Heart right ventricle (tissue), 16 donors: ENCODE data around the gene ANXA11. TPM values are rescaled to one million over a fixed set of nuclear protein-coding genes. Genes with fewer than 3 reads are reported as not detected.

Experiments used
- ATAC-seq, 8 donors: fragments of 200-7000 bp; cut with Tn5 transposase; one replicate each; pipeline ENCODE4 v1.9.1; 2020; ENCODE audit warnings: mild to moderate bottlenecking in 8 of 8, moderate library complexity in 8 of 8, moderate number of reproducible peaks in 1 of 8
- DNase-seq, 2 donors: peaks; one replicate each; pipeline ENCODE4 v3.0.0-alpha.2; 2020
- H3K27ac ChIP-seq, 10 donors: fragments of 200-600 bp; sonication (generic) in 2 of 10; one replicate each; pipeline versions ENCODE4 v1.5.0 to v1.8.0; 2020 to 2022; ENCODE audit warnings: mild to moderate bottlenecking in 3 of 10
- H3K27me3 ChIP-seq, 7 donors: fragments of 200-600 bp; one replicate each; pipeline ENCODE4 v1.8.0; 2021 to 2022; ENCODE audit warnings: mild to moderate bottlenecking in 2 of 7
- H3K36me3 ChIP-seq, 9 donors: fragments of 200-600 bp; sonication (generic) in 1 of 9; one replicate each; pipeline versions ENCODE4 v1.5.0 to v1.8.0; 2020 to 2022; ENCODE audit warnings: mild to moderate bottlenecking in 2 of 9
- H3K4me1 ChIP-seq, 9 donors: fragments of 200-600 bp; sonication (generic) in 1 of 9; one replicate each; pipeline versions ENCODE4 v1.5.0 to v1.8.0; 2020 to 2022; ENCODE audit warnings: mild to moderate bottlenecking in 4 of 9
- H3K4me3 ChIP-seq, 10 donors: fragments of 200-600 bp; sonication (generic) in 2 of 10; one replicate each; pipeline versions ENCODE4 v1.5.0 to v1.8.0; 2020 to 2022; ENCODE audit warnings: mild to moderate bottlenecking in 7 of 10, moderate library complexity in 2 of 10
- H3K9me3 ChIP-seq, 11 donors: fragments of 200-600 bp in 10 of 11; sonication (generic) in 2 of 11; one replicate each; pipeline versions ENCODE4 v1.5.0 to v1.8.0; 2013 to 2022; ENCODE audit warnings: mild to moderate bottlenecking in 2 of 11, control low read depth in 1 of 11, moderate library complexity in 1 of 11
- CTCF ChIP-seq, 9 donors: fragments of 200-600 bp; sonication (generic) in 2 of 9; IDR thresholded peaks; one replicate each; pipeline versions ENCODE4 v1.5.0 to v1.8.0; 2021 to 2022; ENCODE audit warnings: antibody characterized with exemption in 9 of 9, mild to moderate bottlenecking in 5 of 9, moderate library complexity in 1 of 9
- WGBS, 2 donors: extraction: QIAGEN DNeasy Blood & Tissue Kit; methylation state at CpG; one replicate each; pipeline ENCODE4 v1.1.7; 2013; ENCODE audit warnings: inconsistent platforms in 1 of 2; 5-methylcytosine and 5-hydroxymethylcytosine counted together
- intact Hi-C, 10 donors: fragments of 100-400 bp; cut with DNase I; formaldehyde crosslinking; loops; one replicate each; pipeline versions ENCODE4 v1.11.1 to v1.14.2; 2022
- polyA plus RNA-seq, 2 donors: library from polyadenylated mRNA; stranded (reverse); fragments of 200-250 nt; gene quantifications; one replicate each; pipeline ENCODE4 v1.2.3, GENCODE V29; 2013
- total RNA-seq, 10 donors: library from RNA; stranded (reverse); fragmentation: NEBNext Ultra II Directional in 3 of 10; extraction: Animal tissue kit (Norgen Biotek cat#: 25700) in 3 of 10; gene quantifications; one replicate each; pipeline versions ENCODE4 v1.2.1 to v1.2.4, GENCODE V29; 2021 to 2023
- donor health status: Arrhythmogenic right ventricular cardiomyopathy.
- donor health status: ischemic (EF 13 %, LVEDD 7.1; RV severe dilation, severe dysfunction).
- donor health status: healthy with polysubstance abuse.
- donor health status: DM: no; HTN: yes; CAD: no.
- donor health status: DM: no; HTN: no; CAD: no.
- donor health status: ischemic (EF 25% LVEDD 6.9; RV normal size, moderate dysfunction).
- donor health status: ischemic (EF 25% LVEDD 5.7; RV mildly dilated, moderate dysfunction).
- donor health status: healthy.
- donor health status: DM: yes; HTN: yes; CAD: no.
- donor health status: Ischemic cardiomyopathy.
- donor health status: ischemic (EF 35%, LVEDD 5.7; RV mildly dilated, moderate dysfunction).
- donor health status: nonischemic (EF 11% LVEDD 7.7; RV severe dilation, severe dysfunction).
- donor health status: DM: yes; HTN: yes; CAD: no.
- donor health status: PGD.
- donor health status: ischemic (EF 29% LVEDD 5.4; RV normal size, mild dysfunction).
- donor health status: nonischemic (EF 23%, LVEDD 6.1; RV moderate dilation, normal function).

Gene ANXA11
- total and polyA plus RNA-seq, 12 donors = 160 to 1,089 (median 422) TPM

- H3K36me3 ChIP-seq = peaks cover 0 to 15% (median 0%) of the 10 kb centered on the region in 9 donors
- DNase-seq (no peak), ATAC-seq (peak in 7 of 8 donors; percentile 58 to 83 (median 74))
- TF ChIP-seq CTCF (IDR thresholded peaks at IDR 0.05) = no peak
- peaks cover 28 to 97% (median 89%) of the 10 kb centered on the region in 9 donors for H3K4me1 ChIP-seq
- no peaks in the 10 kb centered on the region for H3K9me3 ChIP-seq
- no peak overlapping the region for H3K4me3 ChIP-seq
- 78 to 79% methylated on average over 5 of the region's 5 CpGs for WGBS, 2 donors
- H3K27me3 ChIP-seq = no peaks in the 10 kb centered on the region
- peak overlapping the region; percentile 33 to 84 (median 82) for H3K27ac ChIP-seq
- intact Hi-C loops = no loop called here
Observed at GRCh38 chr10:80185578-80186299, 19.6 kb downstream of the ANXA11 start.

GRCh38 chr10:80184291-80184690, 21.0 kb downstream of the ANXA11 start:
- H3K4me1 ChIP-seq = peaks cover 28 to 100% (median 90%) of the 10 kb centered on the region in 9 donors
- TF ChIP-seq CTCF (IDR thresholded peaks at IDR 0.05) = no peak
- no peak overlapping the region for H3K4me3 ChIP-seq
- H3K27ac ChIP-seq = peak overlapping the region in 8 of 10 donors; percentile 25 to 84 (median 82)
- intact Hi-C loops = no loop called here
- DNase-seq (no peak), ATAC-seq (no peak)
- H3K9me3 ChIP-seq = no peaks in the 10 kb centered on the region
- 79 to 86% methylated on average over 4 of the region's 4 CpGs for WGBS, 2 donors
- H3K36me3 ChIP-seq = peaks cover 0 to 29% (median 0%) of the 10 kb centered on the region in 9 donors
- H3K27me3 ChIP-seq = no peaks in the 10 kb centered on the region

GRCh38 chr10:80183436-80183835, 21.9 kb downstream of the ANXA11 start:
- H3K36me3 ChIP-seq = peaks cover 0 to 33% (median 0%) of the 10 kb centered on the region in 9 donors
- no peak for DNase-seq
- intact Hi-C loops = no loop called here
- TF ChIP-seq CTCF (IDR thresholded peaks at IDR 0.05) = no peak
- peaks cover 30 to 100% (median 90%) of the 10 kb centered on the region in 9 donors for H3K4me1 ChIP-seq
- H3K9me3 ChIP-seq = no peaks in the 10 kb centered on the region
- no peak overlapping the region for H3K4me3 ChIP-seq
- H3K27me3 ChIP-seq = no peaks in the 10 kb centered on the region
- H3K27ac ChIP-seq = peak overlapping the region in 8 of 10 donors; percentile 7 to 82 (median 39)
- WGBS, 2 donors = 53 to 63% methylated on average over 4 of the region's 4 CpGs
- ATAC-seq = no peak

- peaks cover 32 to 100% (median 90%) of the 10 kb centered on the region in 9 donors for H3K4me1 ChIP-seq
- no peak overlapping the region for H3K4me3 ChIP-seq
- no peaks in the 10 kb centered on the region for H3K27me3 ChIP-seq
- TF ChIP-seq CTCF (IDR thresholded peaks at IDR 0.05) = no peak
- WGBS, 2 donors = 45 to 48% methylated on average over 6 of the region's 6 CpGs
- DNase-seq = no peak
- no peaks in the 10 kb centered on the region for H3K9me3 ChIP-seq
- H3K36me3 ChIP-seq = peaks cover 0 to 33% (median 0%) of the 10 kb centered on the region in 9 donors
- intact Hi-C loops = no loop called here
- H3K27ac ChIP-seq = peak overlapping the region in 7 of 10 donors; percentile 7 to 82 (median 43)
- no peak for ATAC-seq
Observed at GRCh38 chr10:80182986-80183385, 22.4 kb downstream of the ANXA11 start.
